ES-I3 (cell line): ENCODE results near the gene MCUR1.
"Not testable (repeated sequence)": the region's sequence is repeated elsewhere in the genome, so short reads cannot be mapped to it uniquely, and the experiment has no call there.

Experiments used
- H3K36me3 ChIP-seq: 2 replicates; pipeline ENCODE4 v1.6.1; 2013; ENCODE audit warnings: mild to moderate bottlenecking, low read length, control low read depth, moderate library complexity; ENCODE audit not compliant: insufficient read depth
- H3K4me1 ChIP-seq: 2 replicates; pipeline ENCODE4 v1.6.1; 2013; ENCODE audit warnings: mild to moderate bottlenecking, control low read depth, low read length; ENCODE audit not compliant: insufficient read depth
- H3K9ac ChIP-seq: 2 replicates; pipeline ENCODE4 v1.6.1; 2013; ENCODE audit warnings: low read depth, mild to moderate bottlenecking, low read length, moderate library complexity
- H3K9me3 ChIP-seq: 2 replicates; pipeline ENCODE4 v1.6.1; 2013; ENCODE audit warnings: mild to moderate bottlenecking, low read length, moderate library complexity; ENCODE audit not compliant: control insufficient read depth, insufficient read depth

MCUR1 gene

DNA sequence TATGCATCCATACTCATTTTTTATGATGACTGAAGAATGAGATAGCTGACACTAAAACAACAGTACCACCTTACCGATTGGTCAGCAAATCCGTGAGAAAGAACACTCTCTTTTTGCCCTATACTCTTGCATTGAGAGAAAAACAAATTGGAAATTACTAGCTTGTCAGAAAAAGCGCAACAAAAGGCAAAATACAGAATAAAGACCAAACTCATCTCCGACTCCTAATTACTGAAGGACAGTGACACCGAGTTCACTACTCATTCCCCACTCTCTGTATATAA, 2.1 kb downstream of the MCUR1 start:
- Histone ChIP-seq H3K36me3 (no peaks in the 10 kb centered on the region), H3K9me3 (no peaks in the 10 kb centered on the region), H3K4me1 (peaks cover 3% of the 10 kb centered on the region), H3K9ac (no peak overlapping the region)

DNA sequence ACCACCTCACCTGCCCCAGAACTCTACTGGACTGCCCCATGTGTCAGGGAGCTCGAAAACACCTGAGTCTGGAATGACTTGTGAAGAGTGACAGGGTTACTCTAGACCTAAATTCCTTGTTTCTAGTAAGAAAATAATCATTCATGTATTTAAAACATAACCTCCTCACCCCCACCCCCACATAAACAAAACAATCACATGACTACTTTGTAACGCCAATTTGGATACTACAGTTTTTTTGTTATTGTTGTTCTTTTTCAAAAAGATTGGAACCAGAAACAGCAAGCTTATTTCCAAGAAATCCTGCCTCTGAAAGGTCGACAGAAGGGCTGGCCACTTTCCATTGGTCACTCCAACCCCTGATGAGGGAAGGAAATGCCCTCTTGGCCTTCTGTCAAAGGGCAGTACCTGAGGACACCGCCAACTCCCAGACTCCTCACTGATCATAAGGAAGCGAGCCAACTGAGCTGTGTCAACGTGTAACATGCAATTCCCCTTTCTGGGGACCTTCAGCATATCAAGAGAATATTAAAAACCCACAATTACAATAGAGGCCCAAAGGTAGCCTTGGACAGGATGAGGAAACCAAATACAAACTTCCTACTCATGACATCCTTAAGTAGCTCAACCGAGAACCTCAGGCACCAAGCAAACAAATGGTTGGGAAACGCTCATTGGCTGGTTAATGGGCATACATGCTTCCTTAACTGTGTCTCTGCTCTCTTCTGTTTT, 2.6 kb downstream of the MCUR1 start:
- H3K36me3 ChIP-seq = no peaks in the 10 kb centered on the region
- H3K4me1 ChIP-seq = peaks cover 3% of the 10 kb centered on the region
- H3K9ac ChIP-seq = no peak overlapping the region
- no peaks in the 10 kb centered on the region for H3K9me3 ChIP-seq

DNA sequence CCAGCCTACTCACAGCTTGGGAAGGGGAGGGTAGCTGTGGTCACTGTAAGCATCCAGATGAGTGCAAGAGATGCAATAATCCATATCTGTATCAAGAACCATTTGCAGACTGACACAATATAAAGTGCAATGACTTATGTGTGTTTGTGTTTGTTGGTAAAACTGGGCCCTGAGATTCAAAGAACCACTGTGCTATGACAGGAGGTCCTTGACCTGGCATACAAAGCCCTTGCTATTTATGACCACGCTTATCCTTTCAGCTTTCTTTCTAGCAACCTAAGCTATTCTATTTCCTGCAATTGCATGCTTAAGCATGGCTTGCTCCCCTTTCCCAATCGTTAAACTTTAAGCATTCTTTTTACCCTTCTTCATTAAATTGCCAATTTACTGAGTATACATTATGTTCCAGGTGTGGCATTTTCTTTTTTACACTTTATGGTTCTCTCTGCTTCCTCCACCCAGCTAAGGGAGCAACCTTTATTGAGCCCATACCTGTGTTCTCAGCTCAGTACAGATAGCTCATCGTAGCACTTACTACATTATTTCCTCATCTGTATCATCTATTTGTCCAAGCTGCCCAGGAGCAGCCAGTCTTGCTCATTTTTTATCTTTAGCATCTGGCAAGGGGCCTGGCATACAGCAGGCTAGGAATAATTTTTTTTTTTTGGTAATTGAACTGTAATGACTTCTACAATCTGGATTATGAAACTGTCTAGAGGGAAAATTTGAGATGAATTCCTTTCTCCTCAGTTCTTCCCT, 3.5 kb downstream of the MCUR1 start:
- H3K36me3 ChIP-seq = no peaks in the 10 kb centered on the region
- H3K4me1 ChIP-seq = peaks cover 3% of the 10 kb centered on the region
- no peaks in the 10 kb centered on the region for H3K9me3 ChIP-seq
- no peak overlapping the region for H3K9ac ChIP-seq

DNA sequence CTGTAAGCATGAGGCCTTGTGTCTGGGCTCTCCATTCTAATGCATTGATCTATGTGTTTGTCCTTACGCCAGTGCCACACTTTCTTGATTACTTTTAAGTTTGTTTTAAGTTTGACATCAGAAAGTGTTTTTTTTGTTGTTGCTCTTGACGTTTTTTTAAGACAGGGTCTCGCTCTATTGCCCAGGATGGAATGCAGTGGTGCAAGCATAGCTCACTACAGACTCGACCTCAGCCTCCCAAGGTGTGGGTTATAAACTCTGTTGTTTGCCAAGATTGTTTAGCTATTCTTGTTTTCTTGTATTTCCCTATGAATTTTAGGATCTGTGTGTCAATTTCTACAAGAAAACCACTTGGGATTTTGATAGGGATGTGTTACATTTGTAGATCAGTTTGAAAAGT, 5.6 kb downstream of the MCUR1 start:
- H3K9me3 ChIP-seq = no peaks in the 10 kb centered on the region
- peaks cover 3% of the 10 kb centered on the region for H3K36me3 ChIP-seq
- no peak overlapping the region for H3K9ac ChIP-seq
- H3K4me1 ChIP-seq = peaks cover 3% of the 10 kb centered on the region

DNA sequence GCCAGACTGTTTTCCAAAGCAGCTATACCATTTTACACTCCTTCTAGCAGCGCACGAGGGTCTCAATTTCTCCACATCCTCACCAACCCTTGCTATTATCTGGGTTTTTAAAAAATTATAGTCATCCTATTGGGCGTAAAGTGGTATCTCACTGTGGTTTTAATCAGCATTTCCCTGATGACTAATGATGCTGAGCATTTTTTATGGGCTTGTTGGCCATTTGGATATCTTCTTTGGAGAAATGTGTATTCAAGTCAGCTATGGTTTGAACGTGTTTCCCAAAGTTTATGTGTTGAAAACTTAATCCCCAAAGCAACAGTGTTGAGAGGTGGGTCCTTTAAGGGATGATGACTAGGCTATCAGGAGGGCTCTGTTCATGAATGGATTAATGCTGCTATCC, 6.7 kb downstream of the MCUR1 start:
- peaks cover 3% of the 10 kb centered on the region for H3K36me3 ChIP-seq
- no peak overlapping the region for H3K9ac ChIP-seq
- no peaks in the 10 kb centered on the region for H3K9me3 ChIP-seq
- H3K4me1 ChIP-seq = no peaks in the 10 kb centered on the region; the same call in 1 of the 2 replicates

DNA sequence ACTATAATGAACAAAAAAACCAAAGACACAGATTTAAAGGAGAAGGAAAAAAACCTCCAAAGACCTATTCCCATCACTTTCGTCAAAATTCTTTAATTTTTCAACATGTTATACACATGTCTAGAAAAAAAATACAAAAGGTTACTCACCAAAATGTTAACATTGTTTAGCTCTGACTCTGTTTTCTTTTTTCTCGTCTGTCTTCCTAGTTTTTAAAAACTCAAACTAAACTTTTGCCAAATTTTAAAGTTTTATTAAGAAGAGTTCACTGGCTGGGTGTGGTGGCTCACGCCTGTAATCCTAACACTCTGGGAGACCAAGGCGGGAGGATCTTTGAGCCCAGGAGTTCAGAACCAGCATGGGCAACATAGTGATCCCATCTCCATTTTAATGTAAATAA, 10.8 kb downstream of the MCUR1 start:
- Histone ChIP-seq H3K9ac (no peak overlapping the region), H3K36me3 (peaks cover 9% of the 10 kb centered on the region), H3K9me3 (no peaks in the 10 kb centered on the region), H3K4me1 (no peaks in the 10 kb centered on the region)

DNA sequence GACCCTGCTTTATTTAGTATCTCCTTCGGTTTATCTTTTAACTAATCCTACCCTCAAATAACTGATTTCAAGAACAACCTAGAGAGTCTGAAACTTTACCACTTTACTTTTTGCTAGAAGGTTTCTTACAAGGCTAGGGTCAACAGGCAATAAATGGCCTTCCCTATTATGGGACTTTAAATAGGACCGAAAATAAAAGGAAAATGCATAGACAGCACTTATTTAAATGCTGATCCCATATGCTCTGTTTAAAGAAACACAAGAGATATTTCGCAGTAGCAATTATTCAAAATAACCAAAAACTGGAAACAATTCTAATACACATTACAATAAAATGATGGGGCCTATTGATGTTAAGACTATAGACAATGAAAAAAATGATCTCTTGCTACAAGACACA, 13.7 kb downstream of the MCUR1 start:
- Histone ChIP-seq H3K9ac (no peak overlapping the region), H3K9me3 (no peaks in the 10 kb centered on the region), H3K36me3 (peaks cover 9% of the 10 kb centered on the region), H3K4me1 (no peaks in the 10 kb centered on the region)

DNA sequence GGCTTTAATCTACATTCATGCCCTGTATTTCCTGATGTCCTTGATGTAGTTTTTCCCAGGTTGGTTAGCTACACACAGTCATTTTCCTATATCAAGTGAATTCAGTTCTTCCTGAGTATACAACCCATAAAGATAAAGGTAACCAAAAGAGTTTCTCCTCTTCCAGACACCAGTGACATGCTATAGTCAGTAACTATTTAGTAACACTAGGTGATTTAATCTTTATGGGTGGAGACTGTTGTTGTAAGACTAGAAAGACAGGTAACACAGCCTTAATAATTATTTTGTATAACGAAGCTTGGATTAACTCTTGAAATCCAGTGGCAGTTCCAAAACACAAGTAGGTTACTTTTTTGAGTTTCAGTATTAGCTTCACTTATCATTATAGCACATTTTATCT, 17.6 kb downstream of the MCUR1 start:
- no peak overlapping the region for H3K9ac ChIP-seq
- H3K36me3 ChIP-seq = 0 out of 2 replicates have a peak, but pooled peaks cover 2% of the 10 kb centered on the region
- H3K4me1 ChIP-seq = no peaks in the 10 kb centered on the region

DNA sequence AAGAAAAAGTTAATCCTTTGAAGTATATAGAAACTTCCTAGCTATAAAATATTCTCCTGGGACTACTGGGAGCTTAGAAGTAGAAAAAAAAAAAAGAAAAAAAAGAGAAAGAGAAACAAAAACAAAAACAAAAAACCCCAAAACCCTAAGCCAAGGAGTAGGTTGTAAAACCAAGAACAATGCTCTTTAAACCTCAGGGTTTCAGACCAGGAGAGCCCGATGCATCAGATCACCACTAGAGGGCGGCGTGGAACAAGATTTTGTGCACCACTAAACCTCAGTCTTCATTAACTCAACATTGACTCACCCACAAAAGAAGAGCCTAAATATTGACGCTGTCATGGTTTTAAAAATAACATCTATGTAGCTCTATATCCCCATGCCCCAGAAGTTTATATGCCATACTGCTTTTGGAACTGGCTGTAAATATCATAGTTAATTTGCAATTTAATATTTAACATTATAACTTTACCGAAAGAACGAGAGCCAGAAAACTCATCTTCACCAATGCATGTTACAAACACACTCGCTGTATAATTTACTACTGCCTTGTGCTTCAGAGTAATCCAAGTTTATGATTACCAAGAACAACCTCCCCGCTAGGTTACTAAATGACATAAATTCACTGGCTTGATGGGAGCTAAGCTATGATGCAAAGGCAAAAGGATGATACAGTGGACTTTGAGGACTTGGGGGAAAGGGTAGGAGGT, 19.2 kb downstream of the MCUR1 start:
- Histone ChIP-seq H3K9me3 (no peaks in the 10 kb centered on the region), H3K9ac (no peak overlapping the region), H3K36me3 (0 out of 2 replicates have a peak, but pooled peaks cover 2% of the 10 kb centered on the region), H3K4me1 (no peaks in the 10 kb centered on the region)

More for the DNA sequence above, 17.6 kb downstream of the MCUR1 start:
- H3K9me3 ChIP-seq = no peaks in the 10 kb centered on the region

DNA sequence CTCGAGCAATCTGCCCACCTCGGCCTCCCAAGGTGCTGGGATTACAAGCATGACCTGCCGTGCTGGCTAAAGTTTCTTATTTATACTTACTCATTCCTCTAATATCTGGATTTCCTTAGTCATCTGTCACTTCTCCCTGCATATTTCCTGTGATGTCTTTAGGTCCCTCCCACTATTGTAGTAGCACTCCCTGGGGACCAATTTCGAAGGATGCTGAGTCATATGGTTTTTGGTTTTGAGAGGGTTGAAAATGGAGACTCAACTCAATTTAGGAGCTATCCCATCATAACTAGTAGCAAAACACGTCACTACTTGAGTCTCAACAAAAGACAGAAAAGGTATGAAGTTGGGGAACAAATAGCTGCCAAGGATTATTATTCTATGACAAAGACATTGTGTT, 20.2 kb downstream of the MCUR1 start:
- H3K9ac ChIP-seq = no peak overlapping the region
- no peaks in the 10 kb centered on the region for H3K4me1 ChIP-seq
- no peaks in the 10 kb centered on the region for H3K9me3 ChIP-seq
- 0 out of 2 replicates have a peak, but pooled peaks cover 2% of the 10 kb centered on the region for H3K36me3 ChIP-seq

DNA sequence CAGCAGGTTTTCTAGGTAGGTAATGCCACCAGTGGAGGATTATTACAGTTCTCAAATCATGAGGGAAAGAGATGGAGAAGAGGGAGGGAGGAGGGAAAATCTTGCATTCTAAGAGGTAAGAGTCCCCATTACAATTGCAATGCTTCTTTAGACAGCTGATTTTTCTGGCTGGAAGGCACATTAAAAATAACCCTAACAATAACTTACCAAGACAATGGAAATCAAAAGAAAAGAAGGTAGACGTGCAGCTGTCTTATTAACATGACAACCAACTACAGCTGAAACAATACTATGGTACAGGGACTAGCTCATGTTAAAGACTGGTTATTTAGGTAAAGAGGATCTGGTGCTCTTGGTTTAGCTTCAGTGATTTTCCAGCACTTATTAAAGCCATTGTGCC, 24.6 kb downstream of the MCUR1 start:
- Histone ChIP-seq H3K36me3 (0 out of 2 replicates have a peak, but pooled peaks cover 2% of the 10 kb centered on the region), H3K9me3 (no peaks in the 10 kb centered on the region), H3K9ac (no peak overlapping the region), H3K4me1 (peaks cover 11% of the 10 kb centered on the region)

DNA sequence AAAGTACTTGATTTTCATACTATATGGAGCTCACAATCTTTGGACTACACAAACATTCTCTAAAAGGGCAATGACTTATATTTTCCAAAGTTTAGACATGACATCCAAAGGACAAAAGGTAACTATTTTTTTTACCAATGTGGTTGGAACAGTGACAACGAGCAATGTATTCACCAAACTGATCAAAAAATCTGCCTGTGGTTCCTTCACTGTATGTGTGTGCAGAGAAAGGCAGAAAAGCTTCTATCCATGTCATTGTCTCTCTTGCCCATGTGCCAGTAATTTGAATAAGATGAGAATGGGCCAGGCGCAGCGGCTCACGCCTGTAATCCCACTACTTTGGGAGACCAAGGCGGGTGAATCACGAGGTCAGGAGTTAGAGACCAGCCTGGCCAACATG, 25.5 kb downstream of the MCUR1 start:
- Histone ChIP-seq H3K9ac (no peak overlapping the region), H3K9me3 (no peaks in the 10 kb centered on the region), H3K36me3 (0 out of 2 replicates have a peak, but pooled peaks cover 2% of the 10 kb centered on the region), H3K4me1 (peaks cover 11% of the 10 kb centered on the region)

DNA sequence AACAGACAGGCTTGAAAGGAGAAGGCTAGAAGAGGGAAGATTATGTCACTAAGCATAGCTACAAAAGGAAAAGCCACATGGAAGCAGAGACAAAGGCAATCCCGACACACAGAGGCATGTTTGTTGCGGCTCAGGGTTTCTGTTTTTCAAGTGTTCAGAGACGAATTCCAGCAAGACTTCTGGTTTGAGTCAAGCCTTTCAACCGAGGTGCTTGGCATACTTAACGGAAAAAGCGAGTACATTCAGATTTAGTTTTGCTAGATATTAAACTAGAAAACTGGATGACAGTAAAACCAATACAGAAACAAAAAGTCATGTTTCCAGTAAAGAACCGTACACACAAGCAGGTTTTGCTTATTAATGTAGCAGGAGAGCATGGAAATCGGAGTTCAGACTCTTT, 27.2 kb downstream of the MCUR1 start:
- Histone ChIP-seq H3K36me3 (no peaks in the 10 kb centered on the region), H3K9me3 (no peaks in the 10 kb centered on the region), H3K4me1 (peaks cover 11% of the 10 kb centered on the region), H3K9ac (no peak overlapping the region)

DNA sequence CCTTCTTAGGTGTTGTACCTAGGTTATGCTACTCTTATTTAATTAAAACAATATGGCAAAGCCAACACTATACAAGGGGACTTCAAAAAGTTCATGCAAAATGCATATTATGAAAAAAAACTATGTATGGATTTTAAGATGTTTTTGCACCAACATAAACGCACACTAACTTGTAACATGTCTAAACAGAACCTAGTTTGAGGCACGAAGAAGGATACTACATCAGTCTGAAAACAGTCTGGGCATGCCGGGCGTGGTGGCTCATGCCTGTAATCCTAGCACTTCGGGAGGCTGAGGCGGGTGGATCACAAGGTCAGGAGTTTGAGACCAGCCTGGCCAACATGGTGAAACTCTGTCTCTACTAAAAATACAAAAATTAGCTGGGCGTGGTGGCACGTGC, 34.2 kb downstream of the MCUR1 start:
- not testable (repeated sequence) for H3K9me3 ChIP-seq, H3K36me3 ChIP-seq, H3K4me1 ChIP-seq, H3K9ac ChIP-seq

DNA sequence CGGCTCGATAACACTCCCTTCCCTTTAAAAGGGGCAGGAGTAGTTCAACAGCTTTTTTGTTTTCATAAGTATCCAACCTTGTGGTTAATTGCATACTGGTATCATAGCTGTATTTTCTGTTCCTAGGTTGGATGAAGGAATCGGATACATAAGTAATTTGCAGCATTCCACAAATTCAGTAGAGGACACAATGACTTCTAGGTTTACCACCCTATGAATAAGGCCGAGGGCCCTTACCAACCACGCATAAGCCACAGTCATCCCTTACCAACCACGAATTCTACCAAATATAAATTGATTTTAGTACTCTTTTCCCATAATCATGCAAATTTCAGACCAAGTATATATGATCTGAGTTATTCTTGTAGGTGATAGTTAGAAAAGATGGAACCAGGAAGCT, 36.3 kb downstream of the MCUR1 start:
- Histone ChIP-seq H3K9me3 (no peaks in the 10 kb centered on the region), H3K4me1 (no peaks in the 10 kb centered on the region), H3K9ac (no peak overlapping the region), H3K36me3 (no peaks in the 10 kb centered on the region)
